Measurements from ENCODE around the gene CCDC152.
A peak's percentile ranks its signal among the peaks of the same experiment; 100 is the strongest.
"Not testable (repeated sequence)": the region's sequence is repeated elsewhere in the genome, so short reads cannot be mapped to it uniquely, and the experiment has no call there.

CCDC152 gene

DNA sequence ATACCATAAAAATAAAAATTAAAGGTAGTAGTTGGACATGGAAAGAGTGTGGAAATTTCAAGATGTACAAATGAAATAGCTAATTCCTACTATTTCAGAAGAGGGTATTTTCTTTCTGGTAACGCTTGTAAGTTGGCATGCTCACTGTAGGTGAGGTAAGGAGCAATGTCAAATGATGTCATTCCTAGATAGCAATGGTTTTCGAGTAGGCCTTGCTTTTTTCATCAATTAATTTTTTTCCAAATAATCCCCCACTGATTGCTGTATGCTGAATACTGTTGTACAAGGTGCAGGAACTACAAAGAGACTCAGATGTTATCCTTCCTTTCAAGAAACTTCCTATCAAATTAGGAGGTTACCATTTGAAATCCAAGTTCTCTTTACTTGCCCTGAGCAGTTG lies 56.0 kb downstream of the CCDC152 start:
- no peak for DNase-seq (ENCODE audit: low spot score)

DNA sequence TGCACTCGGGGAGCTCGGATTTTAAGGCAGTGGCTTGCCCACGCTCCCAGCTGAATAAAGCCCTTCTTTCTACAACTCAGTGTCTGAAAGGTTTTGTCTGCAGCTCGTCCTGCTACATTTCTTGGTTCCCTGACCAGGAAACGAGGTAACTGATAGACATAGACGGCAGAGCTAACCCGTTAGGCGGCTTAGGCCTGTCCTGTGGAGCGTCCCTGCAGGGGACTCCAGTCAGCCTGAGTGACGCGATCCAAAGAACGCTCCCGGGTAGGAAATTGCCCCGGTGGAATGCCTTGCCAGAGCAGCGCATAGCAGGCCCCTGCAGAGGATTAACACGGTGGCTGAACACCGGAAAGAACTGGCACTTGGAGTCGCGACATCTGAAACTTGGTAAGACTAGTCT lies 56.9 kb downstream of the CCDC152 start:
- no peak for DNase-seq (ENCODE audit: low spot score)

DNA sequence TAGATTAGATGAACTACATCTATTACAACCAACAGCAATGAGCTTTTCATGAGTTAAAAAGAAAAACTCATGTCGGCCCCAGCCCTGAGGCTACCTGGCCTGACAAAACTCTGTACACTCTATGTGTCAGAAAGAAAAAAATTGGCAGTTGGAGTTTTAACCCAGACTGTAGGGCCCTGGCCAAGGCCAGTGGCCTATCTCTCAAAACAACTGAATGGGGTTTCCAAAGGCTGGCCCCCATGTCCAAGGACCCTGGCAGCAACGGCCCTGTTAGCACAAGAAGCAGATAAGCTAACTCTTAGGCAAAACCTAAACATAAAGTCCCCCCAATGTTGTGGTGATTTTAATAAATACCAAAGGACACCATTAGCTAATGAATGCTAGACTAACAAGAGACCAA lies 59.9 kb downstream of the CCDC152 start:
- DNase-seq (ENCODE audit: low spot score), result not testable (repeated sequence)

DNA sequence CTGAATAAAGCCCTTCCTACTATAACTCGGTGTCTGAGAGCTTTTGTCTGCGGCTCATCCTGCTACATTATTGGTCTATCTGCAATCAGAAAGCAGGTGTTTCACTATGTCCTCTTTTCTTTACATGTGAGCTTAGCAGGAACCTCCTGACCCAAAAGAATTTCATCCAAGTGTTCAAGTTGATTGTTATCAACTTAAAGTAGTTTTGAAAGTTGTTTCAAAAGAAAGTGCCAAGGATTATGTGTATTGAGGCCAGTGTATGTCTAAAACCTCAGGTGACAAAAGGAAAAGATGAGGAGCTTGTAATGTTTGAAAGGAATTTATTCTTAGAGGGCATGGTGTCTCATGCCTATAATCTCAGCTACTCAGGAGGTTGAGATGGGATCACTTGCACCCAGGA lies 63.1 kb downstream of the CCDC152 start:
- no peak for DNase-seq (ENCODE audit: low spot score)

DNA sequence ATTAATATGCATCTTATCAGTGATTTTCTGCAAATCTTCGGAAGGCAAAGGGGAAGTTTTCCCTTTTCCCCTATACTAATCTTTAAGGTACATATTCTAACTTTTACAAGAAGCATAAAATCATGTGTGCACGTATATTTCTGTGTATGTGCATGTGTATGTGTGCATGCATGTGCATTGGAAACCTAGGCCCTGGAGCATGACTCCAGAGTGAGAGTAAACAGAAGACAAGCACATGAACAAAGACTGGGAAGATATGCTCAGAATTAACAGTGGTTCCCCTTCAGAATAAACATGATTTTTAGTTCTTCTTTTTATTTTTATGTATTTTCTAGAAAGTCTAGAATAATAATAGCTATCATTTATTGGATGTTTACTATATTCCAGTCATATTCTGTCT lies 65.9 kb downstream of the CCDC152 start:
- no peak for DNase-seq (ENCODE audit: low spot score)

DNA sequence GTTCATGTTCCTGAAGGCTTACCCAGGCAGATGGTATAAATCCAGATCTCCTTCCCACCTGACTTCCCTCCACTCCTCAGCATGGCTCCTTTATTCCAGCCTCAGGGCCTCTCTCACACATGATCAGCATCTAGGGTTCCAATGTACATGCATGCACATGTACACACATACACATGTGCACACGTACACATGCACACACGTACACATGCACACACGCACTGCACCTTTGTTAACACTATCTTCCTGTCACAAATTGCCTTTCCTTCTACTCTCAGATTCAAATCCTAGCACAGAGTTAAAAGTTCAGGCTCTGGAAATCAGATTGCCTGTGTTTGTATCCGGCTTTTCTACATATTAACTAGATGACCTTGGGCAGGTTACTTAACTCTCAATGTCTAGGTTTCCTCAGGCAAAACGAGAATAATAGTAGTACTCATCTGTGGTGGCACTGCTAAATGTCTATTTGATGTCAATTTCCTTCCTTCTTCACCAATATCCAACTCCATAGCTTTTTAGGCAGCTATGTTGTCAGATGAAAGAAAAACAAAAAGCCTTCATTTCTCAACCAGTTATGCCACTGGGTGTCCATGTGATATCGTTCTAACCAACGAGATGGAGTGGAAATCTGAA lies 67.8 kb downstream of the CCDC152 start:
- no peak for DNase-seq (ENCODE audit: low spot score)

DNA sequence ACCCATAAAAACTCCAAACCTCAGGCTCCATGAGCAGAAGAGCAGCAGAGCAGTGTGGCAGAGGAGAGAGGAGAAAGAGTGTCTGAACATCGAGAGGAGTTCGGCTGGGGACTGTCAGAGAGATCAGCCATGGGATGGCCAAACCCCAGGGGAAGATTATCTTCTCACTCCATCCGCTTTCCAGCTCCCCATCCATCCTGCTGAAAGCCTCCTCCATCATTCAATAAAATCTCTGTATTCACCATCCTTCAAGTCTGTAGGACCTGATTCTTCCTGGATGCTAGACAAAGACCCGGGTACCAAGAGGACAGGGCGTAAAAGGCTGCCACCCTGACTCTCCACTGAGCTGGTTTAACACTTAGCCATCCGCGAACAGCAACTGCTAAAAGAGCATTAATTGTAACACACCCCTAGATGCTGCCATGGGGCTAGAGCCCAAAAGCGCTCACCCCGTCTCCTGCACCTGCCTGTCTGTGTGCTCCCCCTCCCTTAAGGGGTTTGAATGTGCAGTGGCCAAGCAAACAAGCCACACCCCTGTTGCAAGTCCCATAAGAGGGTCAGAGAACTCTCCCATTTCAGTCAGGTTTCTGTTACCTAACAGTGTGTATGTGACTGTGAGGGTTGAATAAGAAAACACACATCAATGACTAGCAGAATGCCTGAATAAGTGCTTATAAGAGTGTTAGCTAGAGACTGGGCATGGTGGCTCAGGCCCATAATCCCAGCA lies 69.0 kb downstream of the CCDC152 start:
- no peak for DNase-seq (ENCODE audit: low spot score)

DNA sequence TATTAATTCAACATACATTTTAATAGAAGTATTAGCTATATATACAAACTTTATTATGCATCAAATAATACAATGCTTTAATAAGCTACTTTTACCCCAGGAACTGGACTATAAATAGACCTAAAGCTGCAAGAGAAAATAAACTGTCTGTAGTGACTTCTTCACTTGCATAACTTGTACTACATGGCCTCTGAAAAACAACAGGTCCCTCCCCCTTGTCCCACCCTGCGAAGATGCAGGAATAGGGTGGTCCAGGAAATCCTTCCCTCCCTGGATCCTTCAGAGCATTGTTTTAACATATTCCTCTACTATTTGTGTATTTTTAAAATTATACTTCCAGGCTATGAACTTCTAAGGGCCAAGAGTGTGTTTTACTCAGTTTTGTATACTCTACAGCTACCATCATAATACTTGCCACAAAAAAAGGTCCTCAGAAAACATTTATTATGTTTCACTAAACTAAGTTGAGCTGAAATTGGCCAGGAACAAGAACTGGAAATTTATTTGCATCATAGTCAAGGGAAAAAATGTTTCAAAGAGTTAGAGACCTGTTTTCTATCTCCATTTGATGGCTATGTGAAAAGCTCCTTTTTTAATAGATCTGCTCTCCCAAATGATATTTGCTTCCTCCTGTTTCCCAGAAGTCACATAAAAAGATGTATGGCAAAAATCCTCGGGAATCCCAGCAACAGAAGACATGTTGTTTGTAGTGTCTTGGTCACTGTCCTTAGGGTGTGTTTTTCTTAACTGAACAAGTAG lies 70.3 kb downstream of the CCDC152 start:
- no peak for DNase-seq (ENCODE audit: low spot score)

DNA sequence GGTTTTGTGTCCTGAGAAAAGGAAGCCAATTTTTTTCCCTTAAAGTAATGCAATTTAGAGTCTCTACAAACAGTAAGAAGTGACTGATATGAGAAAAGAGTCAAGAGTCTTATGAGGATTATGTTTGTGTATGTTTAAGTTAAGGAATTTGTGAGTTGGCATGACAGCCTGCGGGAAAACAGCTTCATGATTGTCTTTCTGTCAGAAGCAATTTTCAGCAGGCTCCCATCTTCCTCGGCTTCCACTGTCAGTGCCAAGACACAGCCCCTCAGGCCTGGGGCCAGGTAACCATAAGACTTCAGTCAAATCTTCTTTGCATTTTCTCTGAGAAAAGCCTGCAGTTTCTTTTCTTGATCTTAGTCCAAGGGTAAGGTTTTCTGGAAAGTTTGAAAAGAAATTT lies 72.1 kb downstream of the CCDC152 start:
- DNase-seq (ENCODE audit: low spot score), result peak; percentile 68

DNA sequence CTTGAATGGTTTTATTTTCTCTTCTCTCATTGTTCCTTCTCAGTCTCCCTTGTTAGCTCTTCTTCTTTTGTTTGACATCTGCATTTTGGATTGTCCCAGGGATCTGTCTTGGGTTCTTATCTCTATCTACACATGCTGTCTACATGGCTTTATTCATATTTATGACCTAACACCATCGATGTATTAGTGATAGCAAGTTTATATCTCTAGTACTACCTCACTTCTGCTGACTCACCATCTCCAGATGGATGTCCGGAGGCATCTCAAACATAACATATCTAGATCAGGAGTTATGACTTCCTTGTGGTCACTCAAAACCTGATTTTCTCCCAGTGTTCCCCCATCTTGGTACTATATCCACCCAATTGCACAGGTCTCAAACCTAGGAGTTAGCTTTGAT lies 74.3 kb downstream of the CCDC152 start:
- DNase-seq (ENCODE audit: low spot score), result no peak

DNA sequence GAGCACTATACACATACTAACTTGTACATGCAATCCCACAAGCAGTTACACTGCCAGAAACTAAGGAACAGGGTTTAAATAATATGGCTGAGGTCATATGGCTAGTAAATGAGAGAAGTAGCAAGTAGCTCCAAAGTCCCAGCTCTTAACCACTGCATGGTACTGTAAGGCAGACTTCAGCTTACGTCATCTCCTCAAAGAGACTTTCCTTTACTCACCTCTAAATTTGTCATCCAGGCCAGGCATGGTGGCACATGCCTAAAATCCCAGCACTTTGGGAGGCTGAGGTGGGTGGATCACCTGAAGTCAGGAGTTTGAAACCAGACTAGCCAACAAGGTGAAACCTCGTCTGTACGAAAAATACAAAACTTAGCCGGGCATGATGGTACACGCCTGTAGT lies 75.4 kb downstream of the CCDC152 start:
- DNase-seq (ENCODE audit: low spot score), result no peak

DNA sequence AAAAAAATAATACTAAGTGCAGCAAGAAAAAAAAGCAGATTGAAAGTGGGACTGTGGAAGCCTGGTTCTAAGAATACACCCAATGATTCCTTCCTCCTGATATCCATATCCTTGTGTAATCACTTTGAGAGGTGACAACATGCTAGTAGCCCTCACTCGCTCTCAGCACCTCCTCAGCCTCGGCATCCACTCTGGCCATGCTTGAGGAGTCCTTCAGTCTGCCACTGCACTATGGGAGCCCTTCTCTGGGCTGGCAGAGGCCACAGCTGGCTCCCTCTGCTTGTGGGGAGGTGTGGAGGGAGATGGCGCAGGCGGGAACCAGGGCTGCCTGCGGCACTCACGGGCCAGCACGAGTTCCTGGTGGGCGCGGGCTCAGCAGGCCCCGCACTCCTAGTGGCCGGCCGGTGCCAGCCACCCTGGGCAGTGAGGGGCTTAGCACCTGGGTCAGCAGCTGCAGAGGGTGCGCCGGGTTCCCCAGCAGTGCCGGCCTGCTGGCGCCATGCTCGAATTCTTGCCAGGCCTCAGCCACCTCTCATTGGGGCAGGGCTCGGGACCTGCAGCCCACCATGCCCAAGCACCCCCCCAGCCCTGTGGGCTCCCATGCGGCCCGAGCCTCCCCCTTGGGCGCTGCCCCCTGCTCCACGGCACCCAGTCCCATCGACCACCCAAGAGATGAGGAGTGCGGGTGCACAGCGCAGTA lies 79.6 kb downstream of the CCDC152 start:
- DNase-seq (ENCODE audit: low spot score), result no peak

DNA sequence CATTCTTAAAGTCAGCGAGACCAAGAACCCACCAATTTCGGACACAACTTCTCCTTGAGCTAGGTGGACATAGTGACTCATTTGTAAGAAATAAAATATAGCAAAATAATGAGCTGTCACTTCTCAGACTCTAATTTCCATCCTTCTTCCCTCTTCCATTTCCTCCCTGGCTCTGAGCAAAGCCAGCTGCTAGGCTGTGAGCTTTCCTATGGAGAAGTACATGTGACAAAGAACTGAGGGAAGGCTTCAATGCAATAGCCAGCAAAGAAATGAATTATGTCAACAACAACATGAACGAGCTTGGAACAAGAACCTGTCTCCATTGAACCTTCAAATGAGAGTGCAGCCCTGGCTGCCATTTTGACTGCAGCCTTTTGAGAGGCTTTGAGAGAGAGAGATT lies 81.0 kb downstream of the CCDC152 start:
- no peak for DNase-seq (ENCODE audit: low spot score)

DNA sequence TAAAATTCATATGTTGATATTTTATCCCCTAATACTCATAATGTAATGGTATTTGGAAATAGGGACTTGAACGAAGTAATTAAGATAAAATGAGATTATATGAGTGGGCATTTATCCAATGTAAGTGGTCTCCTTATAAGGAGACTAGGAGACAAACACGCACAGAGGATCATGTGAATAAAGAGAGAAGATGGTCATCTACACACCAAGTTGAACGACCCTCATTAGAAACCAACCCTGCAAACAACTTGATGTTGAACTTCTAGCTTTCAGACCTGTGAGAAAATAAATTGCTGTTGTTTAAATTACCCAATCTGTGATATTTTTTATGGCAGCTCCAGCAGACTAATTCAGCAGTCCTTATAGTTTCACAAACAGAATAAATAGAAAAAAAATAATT lies 82.6 kb downstream of the CCDC152 start:
- DNase-seq (ENCODE audit: low spot score), result no peak

DNA sequence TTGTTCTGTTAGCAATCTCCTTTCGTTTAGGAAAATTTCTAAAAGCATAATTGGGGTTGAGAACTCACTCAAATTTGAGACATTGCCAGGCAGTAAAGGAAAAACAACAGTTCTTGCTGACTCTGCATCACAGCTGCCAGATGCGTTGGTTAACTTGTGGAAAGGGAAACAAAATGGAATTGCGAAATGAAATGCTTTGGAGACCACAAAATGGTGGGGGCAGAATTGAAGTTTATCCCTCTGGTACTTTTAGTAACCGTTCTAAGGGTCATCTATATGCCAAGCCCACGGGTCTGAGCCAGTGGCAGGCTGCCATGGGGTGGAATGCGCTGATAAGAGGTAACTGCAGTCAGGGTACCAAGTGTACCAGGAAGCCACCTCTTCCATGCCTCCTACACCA lies 83.7 kb downstream of the CCDC152 start:
- peak; percentile 65 for DNase-seq (ENCODE audit: low spot score)

DNA sequence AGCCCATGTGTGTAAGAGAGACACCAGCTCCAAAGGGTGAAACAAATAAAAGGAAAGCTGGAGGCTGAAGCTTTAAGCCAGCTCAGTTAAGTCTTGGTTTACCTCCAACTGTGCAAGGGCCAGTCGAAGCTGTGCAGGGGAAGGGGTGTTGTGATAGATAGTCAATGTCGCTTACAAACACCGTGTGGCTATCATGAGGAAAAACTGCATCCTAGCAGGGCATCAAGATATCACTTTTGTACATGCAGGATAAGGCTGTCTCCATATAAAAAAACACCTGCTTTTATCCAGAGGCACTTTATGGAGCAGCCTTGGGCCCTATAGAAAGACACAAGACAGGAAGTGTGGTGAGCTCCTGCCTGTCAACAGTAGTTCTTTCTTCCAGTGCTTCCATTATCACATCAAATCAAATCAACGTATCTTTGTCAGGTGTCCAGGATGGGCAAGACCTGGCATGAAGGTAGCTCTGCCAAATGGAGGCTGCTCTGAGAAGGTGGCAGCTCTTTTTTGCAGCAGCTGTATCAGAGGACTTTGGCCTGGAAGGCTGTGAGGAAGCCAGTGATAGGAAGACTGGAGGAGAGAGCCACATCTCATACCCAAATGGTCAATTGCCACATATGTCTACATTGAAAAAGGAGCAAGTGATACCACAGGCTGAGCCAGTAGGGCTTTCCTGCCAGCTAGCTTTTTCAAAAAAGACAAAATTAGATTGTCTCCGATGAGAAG lies 84.4 kb downstream of the CCDC152 start:
- no peak for DNase-seq (ENCODE audit: low spot score)

DNA sequence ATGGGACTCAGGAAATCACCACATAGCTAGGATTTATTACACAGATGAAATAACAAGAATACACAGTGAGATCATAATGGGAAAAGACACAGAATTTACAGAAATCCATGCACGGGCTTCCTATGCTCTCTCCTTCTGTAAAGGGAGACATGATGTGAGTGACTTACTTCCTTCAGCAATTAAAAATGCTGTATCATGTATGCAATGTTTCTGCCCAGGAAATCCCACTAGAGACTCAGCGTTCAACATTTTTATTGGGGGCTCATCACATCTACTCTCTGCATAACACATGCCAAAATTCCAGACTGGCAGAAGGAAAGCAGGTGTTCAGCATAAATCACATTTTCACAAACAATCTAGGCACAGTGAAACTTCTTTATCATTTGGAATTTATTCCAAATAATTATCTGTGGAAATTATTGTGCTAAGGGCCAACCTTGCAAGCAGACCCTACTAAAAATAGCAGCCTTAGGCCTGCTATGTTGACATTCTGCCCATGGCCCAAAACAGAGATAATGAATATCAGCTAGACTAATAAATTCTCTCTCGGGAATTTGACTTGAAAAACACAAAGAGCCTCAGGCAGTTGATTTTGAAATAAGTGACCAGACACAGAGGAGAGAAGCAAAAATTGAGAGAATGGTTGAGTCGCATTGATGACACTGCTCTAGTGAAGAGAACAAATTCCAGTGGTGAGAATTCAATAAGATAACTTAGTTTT lies 86.5 kb downstream of the CCDC152 start:
- DNase-seq (ENCODE audit: low spot score), result no peak

DNA sequence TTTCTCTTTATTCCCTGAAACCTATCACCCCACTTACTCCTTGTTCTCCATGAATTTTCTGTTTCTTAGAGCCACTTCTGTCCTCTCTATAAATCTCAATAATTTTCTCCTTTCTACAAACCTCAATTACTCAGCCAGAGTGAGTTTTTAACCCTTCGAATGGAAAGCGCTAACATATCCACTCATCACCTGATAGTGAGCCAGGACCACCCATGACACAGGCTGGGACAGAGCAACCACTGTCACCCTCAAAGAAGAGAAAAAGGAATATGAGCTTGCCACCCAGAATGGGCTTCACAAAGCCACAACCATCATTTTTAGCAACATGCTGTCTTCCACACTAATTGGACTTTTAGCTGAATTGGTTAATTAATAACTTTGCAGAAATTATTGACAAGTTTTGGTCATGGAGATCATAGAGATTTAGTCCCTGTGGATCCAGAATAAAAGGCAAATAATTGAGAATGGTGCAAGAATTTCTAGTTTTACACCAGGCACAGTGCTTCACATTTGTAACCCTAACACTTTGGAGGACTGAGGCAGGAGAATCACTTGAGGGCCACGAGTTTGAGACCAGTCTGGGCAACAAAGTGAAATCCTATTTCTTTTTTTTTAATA lies 87.2 kb downstream of the CCDC152 start:
- no peak for DNase-seq (ENCODE audit: low spot score)

DNA sequence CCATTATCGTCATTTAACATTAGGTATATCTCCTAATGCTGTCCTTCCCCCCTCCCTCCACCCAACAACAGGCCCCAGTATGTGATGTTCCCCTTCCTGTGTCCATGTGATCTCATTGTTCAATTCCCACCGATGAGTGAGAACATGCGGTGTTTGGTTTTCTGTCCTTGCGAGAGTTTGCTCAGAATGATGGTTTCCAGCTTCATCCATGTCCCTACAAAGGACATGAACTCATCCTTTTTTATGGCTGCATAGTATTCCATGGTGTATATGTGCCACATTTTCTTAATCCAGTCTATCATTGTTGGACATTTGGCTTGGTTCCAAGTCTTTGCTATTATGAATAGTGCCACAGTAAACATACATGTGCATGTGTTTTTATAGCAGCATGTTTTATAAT lies 87.8 kb downstream of the CCDC152 start:
- DNase-seq (ENCODE audit: low spot score), result not testable (repeated sequence)

DNA sequence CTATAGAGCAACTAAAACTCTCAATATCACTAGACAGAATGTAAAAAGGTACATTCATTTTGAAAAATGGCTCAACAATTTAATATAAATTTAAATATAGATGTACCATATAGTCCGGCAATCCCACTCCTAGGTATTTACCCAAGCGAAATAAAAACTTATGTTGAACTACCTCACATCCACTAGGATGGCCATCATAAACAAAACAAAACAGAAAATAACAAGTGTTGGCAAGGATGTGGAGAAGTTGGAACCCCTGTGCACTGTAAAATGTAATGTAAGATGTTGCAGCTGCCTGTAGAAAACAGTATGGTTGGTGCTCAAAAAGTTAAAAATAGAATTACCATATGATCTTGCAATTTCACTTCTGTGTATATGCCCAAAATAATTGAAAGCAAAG lies 91.9 kb downstream of the CCDC152 start:
- DNase-seq (ENCODE audit: low spot score), result no peak

DNA sequence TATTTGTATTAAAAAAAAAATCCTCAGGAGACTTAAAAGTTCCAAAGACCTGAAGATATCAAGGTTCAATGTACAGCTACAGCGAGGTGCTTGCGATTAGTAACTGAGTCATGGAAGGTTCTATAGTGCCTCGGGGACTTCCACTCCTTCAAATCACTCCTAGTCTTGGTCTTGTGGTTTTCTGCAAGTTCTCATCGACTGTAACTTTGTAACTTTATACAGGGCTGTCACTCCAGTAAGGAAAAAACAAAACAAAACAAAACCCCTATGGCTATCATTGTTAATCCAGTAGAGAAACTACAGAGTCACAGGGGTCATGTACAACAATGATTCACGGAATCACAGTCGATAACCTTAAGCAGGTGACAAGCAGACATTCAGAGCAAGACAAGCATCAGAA lies 94.9 kb downstream of the CCDC152 start:
- DNase-seq (ENCODE audit: low spot score), result no peak

Measured in left forelimb (tissue), 1 donor.